Transverse colon (tissue), 4 donors: ENCODE measurements around the gene NUP93. TPM values are rescaled to one million over a fixed set of nuclear protein-coding genes. Genes with fewer than 3 reads are reported as not detected.
"Not testable (repeated sequence)": the region's sequence is repeated elsewhere in the genome, so short reads cannot be mapped to it uniquely, and the experiment has no call there.

Experiments used
- DNase-seq: peaks from one replicate; pipeline ENCODE4 v3.0.0-alpha.2; 2019
- H3K27ac ChIP-seq, 4 donors: fragments of 200-600 bp; sonication (generic); 2 replicates each; pipeline ENCODE4 v1.5.1; 2016 to 2018; ENCODE audit warnings: inconsistent platforms in 4 of 4
- H3K27me3 ChIP-seq: fragments of 200-600 bp; sonication (generic); 2 replicates; pipeline ENCODE4 v1.5.1; 2017; ENCODE audit warnings: inconsistent platforms
- H3K36me3 ChIP-seq, 4 donors: fragments of 200-600 bp; sonication (generic); 2 replicates each; pipeline ENCODE4 v1.5.1; 2017 to 2019; ENCODE audit warnings: inconsistent platforms in 4 of 4
- H3K4me1 ChIP-seq, 4 donors: fragments of 200-600 bp; sonication (generic); 2 replicates each; pipeline ENCODE4 v1.5.1; 2017 to 2020; ENCODE audit warnings: inconsistent platforms in 4 of 4
- H3K4me3 ChIP-seq, 4 donors: fragments of 200-600 bp; sonication (generic); 1 replicate in 1 of 4; 2 replicates in 3 of 4; pipeline versions ENCODE4 v1.5.1 to v1.6.1; 2017 to 2019; ENCODE audit warnings: inconsistent platforms in 4 of 4
- H3K9me3 ChIP-seq, 2 donors: fragments of 200-600 bp; sonication (generic); 2 replicates each; pipeline ENCODE4 v1.5.1; 2017 to 2019; ENCODE audit warnings: inconsistent platforms in 2 of 2
- CTCF ChIP-seq, 5 experiments: fragments of 200-600 bp in 3 of 5; fragments of 450-650 bp in 2 of 5; sonication (generic) in 3 of 5; IDR thresholded peaks; 1 replicate in 2 of 5; 2 replicates in 3 of 5; pipeline ENCODE4 v1.5.1; 2016 to 2017; ENCODE audit warnings: antibody characterized with exemption in 5 of 5, inconsistent platforms in 3 of 5, mild to moderate bottlenecking in 2 of 5, moderate library complexity in 1 of 5
- EP300 ChIP-seq: sonication (generic); formaldehyde crosslinking; IDR thresholded peaks from one replicate; pipeline ENCODE4 v1.6.1; 2017; ENCODE audit warnings: antibody characterized with exemption, low read depth
- POLR2A ChIP-seq: fragments of 450-650 bp; IDR thresholded peaks from one replicate; pipeline ENCODE4 v1.6.1; 2016; ENCODE audit warnings: antibody characterized with exemption, mild to moderate bottlenecking, moderate library complexity
- POLR2AphosphoS5 ChIP-seq, 3 donors: sonication (generic); formaldehyde crosslinking; IDR thresholded peaks; one replicate each; pipeline ENCODE4 v1.6.1; 2016; ENCODE audit warnings: antibody characterized with exemption in 3 of 3
- WGBS, 2 donors: methylation state at CpG; one replicate each; pipeline ENCODE4 v1.1.5; 2018; ENCODE audit warnings: low coverage in 1 of 2; 5-methylcytosine and 5-hydroxymethylcytosine counted together
- in situ Hi-C, 4 donors: fragments of 200-750 bp; cut with MboI; loops; one replicate each; pipeline versions ENCODE4 v1.15.0 to v1.15.1; 2017; ENCODE audit warnings: low sequenced_read_pairs in 3 of 4, low pct_ligation_motif_present in 1 of 4, low pct_unique_long_range_greater_than_20kb in 1 of 4
- intact Hi-C: fragments of 100-400 bp; cut with DNase I; formaldehyde crosslinking; loops from one replicate; pipeline ENCODE4 v1.15.1; 2023; ENCODE audit warnings: low total_unique reads
- total RNA-seq, 4 donors: library from RNA; depleted of rRNA; stranded (reverse); fragments of >200 nt; gene quantifications; one replicate each; pipeline ENCODE4 v1.1.0, GENCODE V29; 2016

NUP93 gene
- total RNA-seq, 4 donors from 2014 or later: 8.6 to 42.4 (median 20.6) TPM

GRCh38 chr16:56883586-56883985 lies 153.7 kb downstream of the NUP93 start:
- Histone ChIP-seq H3K27ac (no peak overlapping the region), H3K4me1 (no peaks in the 10 kb centered on the region), H3K27me3 (no peaks in the 10 kb centered on the region), H3K4me3 (no peak overlapping the region), H3K9me3 (no peaks in the 10 kb centered on the region), H3K36me3 (no peaks in the 10 kb centered on the region)
- in situ Hi-C loops: no loop called here
- no peak for DNase-seq
- 71% methylated on average over 2 of the region's 2 CpGs; no CpG with 5 or more reads in 1 of the 2 donors for WGBS, 2 donors
- intact Hi-C loops: no loop called here
- TF ChIP-seq POLR2AphosphoS5 (IDR thresholded peaks at IDR 0.05) (no peak), POLR2A (no peak)

- no peak for DNase-seq
- Histone ChIP-seq H3K36me3 (no peaks in the 10 kb centered on the region), H3K27me3 (no peaks in the 10 kb centered on the region), H3K27ac (no peak overlapping the region), H3K4me3 (no peak overlapping the region), H3K4me1 (no peaks in the 10 kb centered on the region), H3K9me3 (no peaks in the 10 kb centered on the region)
- intact Hi-C loops (no loop called here), in situ Hi-C loops (no loop called here)
- WGBS, 2 donors: 87% methylated on average over 14 of the region's 14 CpGs; no CpG with 5 or more reads in 1 of the 2 donors
- TF ChIP-seq POLR2A (no peak), EP300 (no peak), CTCF (IDR thresholded peaks at IDR 0.05) (no peak), POLR2AphosphoS5 (IDR thresholded peaks at IDR 0.05) (no peak)
These were observed 154.2 kb downstream of the NUP93 start for GRCh38 chr16:56884026-56884582.

GRCh38 chr16:56884929-56885328 lies 155.0 kb downstream of the NUP93 start:
- H3K27me3 ChIP-seq, H3K27ac ChIP-seq, H3K36me3 ChIP-seq, H3K9me3 ChIP-seq, H3K4me1 ChIP-seq, H3K4me3 ChIP-seq, DNase-seq, intact Hi-C loops, in situ Hi-C loops: not testable (repeated sequence)
- WGBS, 2 donors: 80 to 91% methylated on average over 4 to 13 of the region's 13 CpGs

- 92% methylated on average over 9 of the region's 9 CpGs; no CpG with 5 or more reads in 1 of the 2 donors for WGBS, 2 donors
- Histone ChIP-seq H3K4me1 (no peaks in the 10 kb centered on the region), H3K9me3 (no peaks in the 10 kb centered on the region), H3K4me3 (no peak overlapping the region), H3K27ac (no peak overlapping the region), H3K27me3 (no peaks in the 10 kb centered on the region), H3K36me3 (no peaks in the 10 kb centered on the region)
- intact Hi-C loops (no loop called here), in situ Hi-C loops (no loop called here)
- no peak for DNase-seq
- no peak for TF ChIP-seq CTCF (IDR thresholded peaks at IDR 0.05)
- no peak for TF ChIP-seq POLR2AphosphoS5 (IDR thresholded peaks at IDR 0.05)
- TF ChIP-seq EP300: no peak
These were observed 155.7 kb downstream of the NUP93 start for GRCh38 chr16:56885446-56886162.

- 90% methylated on average over 11 of the region's 12 CpGs; no CpG with 5 or more reads in 1 of the 2 donors for WGBS, 2 donors
- in situ Hi-C loops: no loop called here
- Histone ChIP-seq H3K4me3 (no peak overlapping the region), H3K4me1 (no peaks in the 10 kb centered on the region), H3K36me3 (no peaks in the 10 kb centered on the region), H3K9me3 (no peaks in the 10 kb centered on the region), H3K27ac (no peak overlapping the region), H3K27me3 (no peaks in the 10 kb centered on the region)
- no peak for DNase-seq
- intact Hi-C loops: no loop called here
- TF ChIP-seq POLR2A: no peak
- TF ChIP-seq CTCF (IDR thresholded peaks at IDR 0.05): no peak
- no peak for TF ChIP-seq EP300
- TF ChIP-seq POLR2AphosphoS5 (IDR thresholded peaks at IDR 0.05): no peak
These were observed 156.4 kb downstream of the NUP93 start for GRCh38 chr16:56886296-56886695.
